ENCODE results near the gene WASF1. TPM values are rescaled to one million over a fixed set of nuclear protein-coding genes. Genes with fewer than 3 reads are reported as not detected.

WASF1 gene
- total RNA-seq, 2 donors from 2014 or later = 31.1 to 35.3 TPM

DNA sequence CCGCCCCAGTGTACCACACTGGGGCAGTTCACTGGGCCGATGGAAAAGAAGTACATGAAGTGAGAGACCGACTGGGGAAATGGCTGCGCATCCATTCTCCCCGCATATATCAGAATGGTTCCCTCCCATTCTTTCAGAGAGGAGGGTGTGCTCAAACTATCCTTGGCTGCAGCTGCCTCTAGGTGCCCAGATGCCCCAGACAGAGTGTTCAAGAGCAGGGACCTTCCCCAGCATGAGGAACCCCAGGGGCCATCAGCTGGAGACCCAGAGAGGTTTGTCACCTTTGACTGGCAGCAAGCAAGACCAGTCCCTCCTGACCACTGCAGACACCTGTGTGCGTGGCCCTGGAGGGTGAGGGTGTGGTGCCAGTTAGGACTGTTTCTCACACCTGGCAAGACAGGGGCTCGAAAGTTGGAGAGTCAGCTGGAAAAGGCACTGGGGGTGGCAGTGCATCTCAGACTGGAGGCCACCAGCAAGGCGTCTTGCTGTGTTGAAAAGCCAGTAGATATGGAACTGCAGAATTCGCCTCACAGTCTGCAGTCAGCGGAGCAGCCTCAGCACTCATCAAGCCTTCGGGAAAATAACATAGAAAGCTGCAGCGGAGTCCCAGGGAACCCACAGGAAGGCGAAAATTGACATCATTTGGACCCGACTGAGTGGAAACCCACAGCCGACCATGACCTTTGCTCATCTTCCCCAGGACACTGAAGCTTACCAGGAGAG, 124.6 kb downstream of the WASF1 start:
- TF ChIP-seq, protein P1, sequence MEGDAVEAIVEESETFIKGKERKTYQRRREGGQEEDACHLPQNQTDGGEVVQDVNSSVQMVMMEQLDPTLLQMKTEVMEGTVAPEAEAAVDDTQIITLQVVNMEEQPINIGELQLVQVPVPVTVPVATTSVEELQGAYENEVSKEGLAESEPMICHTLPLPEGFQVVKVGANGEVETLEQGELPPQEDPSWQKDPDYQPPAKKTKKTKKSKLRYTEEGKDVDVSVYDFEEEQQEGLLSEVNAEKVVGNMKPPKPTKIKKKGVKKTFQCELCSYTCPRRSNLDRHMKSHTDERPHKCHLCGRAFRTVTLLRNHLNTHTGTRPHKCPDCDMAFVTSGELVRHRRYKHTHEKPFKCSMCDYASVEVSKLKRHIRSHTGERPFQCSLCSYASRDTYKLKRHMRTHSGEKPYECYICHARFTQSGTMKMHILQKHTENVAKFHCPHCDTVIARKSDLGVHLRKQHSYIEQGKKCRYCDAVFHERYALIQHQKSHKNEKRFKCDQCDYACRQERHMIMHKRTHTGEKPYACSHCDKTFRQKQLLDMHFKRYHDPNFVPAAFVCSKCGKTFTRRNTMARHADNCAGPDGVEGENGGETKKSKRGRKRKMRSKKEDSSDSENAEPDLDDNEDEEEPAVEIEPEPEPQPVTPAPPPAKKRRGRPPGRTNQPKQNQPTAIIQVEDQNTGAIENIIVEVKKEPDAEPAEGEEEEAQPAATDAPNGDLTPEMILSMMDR (conservative IDR thresholded peaks at IDR 0.05) = no peak
- H3K36me3 Mint-ChIP-seq (ENCODE audit: low read depth) = no peaks in the 10 kb centered on the region

DNA sequence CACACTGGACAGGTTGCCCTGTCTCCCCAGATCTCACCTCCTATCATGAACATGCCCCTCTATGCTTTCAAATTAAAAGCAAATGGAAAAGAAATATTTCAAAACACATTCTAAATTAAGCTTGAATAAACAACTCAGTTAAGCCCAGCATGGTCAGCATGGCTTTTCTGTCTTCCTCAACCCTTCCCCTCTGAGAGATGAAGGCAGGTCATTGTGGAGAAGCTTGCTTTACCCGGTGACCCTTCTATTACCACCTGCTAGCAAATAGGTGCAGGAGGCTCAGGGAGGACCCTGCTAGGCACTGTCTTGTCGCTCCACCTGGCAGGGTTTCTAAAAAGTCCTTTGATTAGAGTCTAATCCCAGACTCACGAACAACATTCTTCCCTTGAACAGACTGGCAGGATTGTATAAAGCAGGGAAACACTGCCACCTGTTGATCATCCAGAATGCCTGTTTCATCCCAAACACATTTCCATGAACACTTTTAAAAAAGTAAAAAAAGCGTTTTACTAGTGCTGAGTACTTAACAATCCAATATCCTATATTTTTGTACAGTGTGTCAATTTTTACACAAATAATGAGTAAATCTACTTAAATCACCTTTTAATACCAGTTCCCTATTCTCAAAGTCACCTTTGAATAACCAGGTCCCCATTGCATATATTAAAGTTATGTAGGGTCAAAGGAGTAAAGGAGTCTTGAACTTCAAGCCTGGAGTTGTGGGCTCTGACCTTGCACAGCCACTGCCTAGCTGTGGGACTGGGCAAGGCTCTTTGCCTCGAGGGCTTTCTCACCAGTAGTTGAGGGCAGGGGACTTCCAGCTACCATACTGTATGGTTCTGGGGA, 125.9 kb downstream of the WASF1 start:
- H3K4me3 ChIP-seq (ENCODE audit: low read length) = no peak overlapping the region
- H3K36me3 Mint-ChIP-seq (ENCODE audit: low read depth) = no peaks in the 10 kb centered on the region
- no peaks in the 10 kb centered on the region for H3K36me3 ChIP-seq (ENCODE audit: control insufficient read depth, insufficient read depth, low read length)
- no peak overlapping the region for H3K27ac Mint-ChIP-seq
- H3K4me3 Mint-ChIP-seq = no peak overlapping the region
- peaks cover 5% of the 10 kb centered on the region for H3K9me3 ChIP-seq (ENCODE audit: control insufficient read depth, low read length)
- TF ChIP-seq, protein P1 (conservative IDR thresholded peaks at IDR 0.05) = peak; percentile 94
- peak; percentile 72 for DNase-seq
- WGBS, 2 experiments (ENCODE audit: insufficient coverage in 1 of 2, insufficient read length in 1 of 2) = 33 to 41% methylated on average over 1 to 5 of the region's 5 CpGs
- H3K27me3 ChIP-seq (ENCODE audit: control insufficient read depth, insufficient read depth, low read length, poor library complexity, severe bottlenecking) = peaks cover 12% of the 10 kb centered on the region
- no peaks in the 10 kb centered on the region for H3K9me3 Mint-ChIP-seq
- H3K27ac ChIP-seq (ENCODE audit: low read depth, low read length) = no peak overlapping the region
- no peak overlapping the region for H3K9ac ChIP-seq (ENCODE audit: extremely low read depth, low read length, poor library complexity, severe bottlenecking)
- peaks cover 27% of the 10 kb centered on the region for H3K27me3 Mint-ChIP-seq (ENCODE audit: insufficient read depth)
- H3K4me1 ChIP-seq (ENCODE audit: control insufficient read depth, insufficient read depth, low read length) = peaks cover 5% of the 10 kb centered on the region
- peaks cover 7% of the 10 kb centered on the region for H3K4me1 Mint-ChIP-seq

More for the DNA sequence above, 124.6 kb downstream of the WASF1 start:
- Histone ChIP-seq H3K27ac (ENCODE audit: low read depth, low read length) (no peak overlapping the region), H3K27me3 (ENCODE audit: control insufficient read depth, insufficient read depth, low read length, poor library complexity, severe bottlenecking) (peaks cover 12% of the 10 kb centered on the region), H3K4me3 (ENCODE audit: low read length) (no peak overlapping the region), H3K9ac (ENCODE audit: extremely low read depth, low read length, poor library complexity, severe bottlenecking) (no peak overlapping the region), H3K4me1 (ENCODE audit: control insufficient read depth, insufficient read depth, low read length) (peaks cover 5% of the 10 kb centered on the region), H3K9me3 (ENCODE audit: control insufficient read depth, low read length) (no peaks in the 10 kb centered on the region), H3K36me3 (ENCODE audit: control insufficient read depth, insufficient read depth, low read length) (no peaks in the 10 kb centered on the region)
- DNase-seq = peak; percentile 39
- peaks cover 25% of the 10 kb centered on the region for H3K27me3 Mint-ChIP-seq (ENCODE audit: insufficient read depth)
- H3K9me3 Mint-ChIP-seq = no peaks in the 10 kb centered on the region
- peaks cover 7% of the 10 kb centered on the region for H3K4me1 Mint-ChIP-seq
- no peak overlapping the region for H3K4me3 Mint-ChIP-seq
- no peak overlapping the region for H3K27ac Mint-ChIP-seq
- 92% methylated on average over 13 to 15 of the region's 15 CpGs for WGBS, 2 experiments (ENCODE audit: insufficient coverage in 1 of 2, insufficient read length in 1 of 2)

DNA sequence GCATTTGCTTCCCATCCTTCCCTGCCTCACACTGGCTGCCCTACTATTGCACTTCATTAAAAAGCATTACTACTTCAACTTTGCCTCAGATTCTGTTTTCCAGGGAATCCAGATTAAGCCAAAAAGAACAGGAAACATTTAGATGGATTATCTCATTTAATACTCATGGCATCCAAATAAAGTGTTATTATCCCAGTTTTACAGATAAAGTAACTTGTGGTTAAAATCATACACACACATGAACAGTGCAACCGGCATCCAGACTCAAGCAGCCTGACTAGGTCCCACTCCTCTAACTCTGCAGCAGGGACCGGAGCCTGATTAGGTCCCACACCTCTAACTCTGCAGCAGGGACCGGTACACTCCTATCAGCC, 129.0 kb downstream of the WASF1 start:
- H3K4me3 Mint-ChIP-seq = no peak overlapping the region
- WGBS, 2 experiments (ENCODE audit: insufficient coverage in 1 of 2, insufficient read length in 1 of 2) = 88 to 97% methylated on average over 3 of the region's 3 CpGs
- H3K36me3 Mint-ChIP-seq (ENCODE audit: low read depth) = no peaks in the 10 kb centered on the region
- H3K27ac Mint-ChIP-seq = no peak overlapping the region
- H3K4me1 Mint-ChIP-seq = peaks cover 6% of the 10 kb centered on the region
- no peak overlapping the region for H3K27ac ChIP-seq (ENCODE audit: low read depth, low read length)
- TF ChIP-seq, protein P1 (conservative IDR thresholded peaks at IDR 0.05) = no peak
- no peak for DNase-seq
- peaks cover 12% of the 10 kb centered on the region for H3K27me3 ChIP-seq (ENCODE audit: control insufficient read depth, insufficient read depth, low read length, poor library complexity, severe bottlenecking)
- H3K4me1 ChIP-seq (ENCODE audit: control insufficient read depth, insufficient read depth, low read length) = peaks cover 4% of the 10 kb centered on the region
- H3K9ac ChIP-seq (ENCODE audit: extremely low read depth, low read length, poor library complexity, severe bottlenecking) = no peak overlapping the region
- H3K4me3 ChIP-seq (ENCODE audit: low read length) = no peak overlapping the region
- H3K36me3 ChIP-seq (ENCODE audit: control insufficient read depth, insufficient read depth, low read length) = no peaks in the 10 kb centered on the region
- peaks cover 17% of the 10 kb centered on the region for H3K9me3 ChIP-seq (ENCODE audit: control insufficient read depth, low read length)
- peaks cover 31% of the 10 kb centered on the region for H3K27me3 Mint-ChIP-seq (ENCODE audit: insufficient read depth)
- peaks cover 12% of the 10 kb centered on the region for H3K9me3 Mint-ChIP-seq

Other genes with a start within 250 kb of the WASF1 start
- under 1 TPM in 1 of 2 donors, not detected in 1; 0.24 TPM for gene GPR6, start 201.4 kb downstream of the WASF1 start, total RNA-seq
- 10 to 100 TPM; 25.7 to 26.8 TPM for gene CDC40, start 757 bp upstream of the WASF1 start, total RNA-seq
- 1 to 10 TPM in 1 of 2 donors, under 1 TPM in 1; 0.24 to 1.3 TPM for gene METTL24, start 178.7 kb upstream of the WASF1 start, total RNA-seq
- not detected for gene DDO, start 235.9 kb upstream of the WASF1 start, total RNA-seq